Memory B cell (primary cell): ENCODE results near the gene HSD17B2.

Experiments used
- ATAC-seq: fragments of 150-1000 bp; cut with Tn5 transposase; 2 replicates; pipeline ENCODE4 v1.10.0; 2021; ENCODE audit warnings: low read depth, mild to moderate bottlenecking, moderate library complexity
- DNase-seq, 2 donors: peaks; one replicate each; pipeline ENCODE4 v3.0.0; 2022; ENCODE audit warnings: low spot score in 2 of 2
- H3K27ac Mint-ChIP-seq: one replicate; pipeline ENCODE4 v1.8.0; 2022; ENCODE audit warnings: mild to moderate bottlenecking, moderate library complexity, mixed read lengths
- H3K27me3 Mint-ChIP-seq: one replicate; pipeline ENCODE4 v1.8.0; 2022; ENCODE audit warnings: mixed read lengths
- H3K36me3 Mint-ChIP-seq: one replicate; pipeline ENCODE4 v1.8.0; 2022; ENCODE audit warnings: mild to moderate bottlenecking, mixed read lengths
- H3K4me1 Mint-ChIP-seq: one replicate; pipeline ENCODE4 v1.8.0; 2022; ENCODE audit warnings: mixed read lengths
- H3K4me3 Mint-ChIP-seq: one replicate; pipeline ENCODE4 v1.8.0; 2022; ENCODE audit warnings: mild to moderate bottlenecking, moderate library complexity, mixed read lengths
- H3K9me3 Mint-ChIP-seq: one replicate; pipeline ENCODE4 v1.8.0; 2022; ENCODE audit warnings: mixed read lengths

The HSD17B2 gene

DNA sequence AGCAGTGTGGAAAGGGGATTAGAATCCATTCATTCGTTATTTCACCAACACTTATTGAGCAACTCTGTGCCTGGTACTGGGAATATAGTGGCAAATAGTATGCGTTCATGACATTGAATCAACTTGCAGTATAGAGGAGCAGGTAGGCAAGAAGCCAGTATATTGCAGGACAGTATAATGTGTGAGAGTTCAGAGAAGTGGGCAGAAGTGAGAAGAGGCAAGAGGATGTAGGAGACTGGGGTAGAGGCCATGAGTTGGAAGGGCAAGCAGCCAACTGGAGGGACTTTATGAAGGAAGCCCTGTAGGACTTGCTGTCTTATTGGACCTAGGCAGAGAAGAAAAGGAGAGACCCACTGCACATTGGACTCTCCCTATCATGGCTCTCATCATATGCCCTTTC, 12.3 kb downstream of the HSD17B2 start:
- Mint-ChIP-seq H3K4me1 (no peaks in the 10 kb centered on the region), H3K36me3 (no peaks in the 10 kb centered on the region), H3K9me3 (no peaks in the 10 kb centered on the region), H3K27ac (no peak overlapping the region), H3K4me3 (no peak overlapping the region), H3K27me3 (peaks cover 18% of the 10 kb centered on the region)
- DNase-seq = no peak
- ATAC-seq = no peak

DNA sequence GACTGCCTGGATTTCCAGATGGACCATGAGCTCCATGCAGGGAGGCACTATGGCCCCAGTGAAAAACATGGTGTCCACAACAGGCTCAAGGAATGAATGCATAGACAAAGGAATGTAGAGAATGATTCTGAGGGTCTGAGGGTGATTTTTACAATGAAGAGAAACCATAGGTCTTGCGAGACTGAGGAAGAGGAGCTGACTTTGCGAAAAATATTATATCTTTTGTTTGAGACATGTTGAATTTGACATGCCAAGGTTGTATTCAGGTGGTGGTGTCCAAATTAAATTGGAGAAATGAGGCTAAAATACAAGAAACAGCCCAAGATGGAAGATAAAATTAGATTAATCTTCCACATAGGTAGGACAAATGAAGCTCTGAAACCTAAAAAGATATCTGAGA, 12.7 kb downstream of the HSD17B2 start:
- Mint-ChIP-seq H3K9me3 (no peaks in the 10 kb centered on the region), H3K4me1 (no peaks in the 10 kb centered on the region), H3K36me3 (no peaks in the 10 kb centered on the region), H3K27ac (no peak overlapping the region), H3K4me3 (no peak overlapping the region), H3K27me3 (peaks cover 18% of the 10 kb centered on the region)
- ATAC-seq (no peak), DNase-seq (no peak)

GRCh38 chr16:82049484-82049883, 14.4 kb downstream of the HSD17B2 start:
- Mint-ChIP-seq H3K27me3 (peaks cover 20% of the 10 kb centered on the region), H3K36me3 (no peaks in the 10 kb centered on the region), H3K4me1 (no peaks in the 10 kb centered on the region), H3K27ac (no peak overlapping the region), H3K4me3 (no peak overlapping the region), H3K9me3 (no peaks in the 10 kb centered on the region)
- DNase-seq = no peak
- ATAC-seq = no peak

DNA sequence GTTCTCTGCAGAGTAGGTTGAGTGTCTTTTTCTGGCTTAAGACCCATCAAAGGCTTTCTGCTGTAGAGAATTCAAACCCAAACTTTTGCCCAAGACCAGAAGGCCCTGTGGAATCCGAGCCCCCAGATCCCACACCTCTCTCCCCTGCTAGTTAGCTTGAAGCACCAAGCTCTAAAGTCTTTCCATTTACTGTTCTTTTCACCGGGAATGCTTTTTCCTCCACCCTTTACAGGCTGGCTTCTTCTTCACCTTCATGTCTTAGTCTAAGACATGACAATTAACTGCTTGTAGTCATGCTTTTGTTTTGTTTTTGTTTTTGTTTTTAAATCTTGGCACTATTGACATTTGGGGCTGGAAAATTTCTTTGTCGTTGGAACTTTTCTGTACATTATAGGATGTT, 15.5 kb downstream of the HSD17B2 start:
- H3K27me3 Mint-ChIP-seq = peaks cover 25% of the 10 kb centered on the region
- no peak for ATAC-seq

DNA sequence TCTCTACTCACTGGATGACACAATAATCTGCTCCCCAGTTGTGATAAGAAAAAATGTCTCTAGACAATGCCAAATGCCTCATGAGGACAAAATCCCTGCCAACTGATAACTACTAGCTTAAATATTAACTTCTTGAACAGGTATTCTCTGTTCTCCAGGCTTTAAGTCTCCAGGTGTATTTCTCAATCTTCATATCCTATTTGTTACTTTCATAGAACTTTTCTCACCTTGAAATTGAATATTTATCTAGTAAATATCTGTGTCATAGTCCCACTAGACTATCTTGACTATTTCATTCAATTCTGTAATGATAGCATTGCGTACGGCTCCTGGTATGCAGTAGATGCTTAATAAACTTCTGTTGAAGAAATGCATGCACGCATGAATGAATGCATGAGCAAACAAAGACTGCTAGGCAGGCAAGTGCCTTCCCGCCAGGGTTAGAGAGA, 15.9 kb downstream of the HSD17B2 start:
- Mint-ChIP-seq H3K4me1 (no peaks in the 10 kb centered on the region), H3K36me3 (no peaks in the 10 kb centered on the region), H3K4me3 (no peak overlapping the region), H3K27ac (no peak overlapping the region), H3K27me3 (peaks cover 28% of the 10 kb centered on the region), H3K9me3 (no peaks in the 10 kb centered on the region)
- no peak for DNase-seq
- no peak for ATAC-seq

More for the DNA sequence above, 15.5 kb downstream of the HSD17B2 start:
- Mint-ChIP-seq H3K36me3 (no peaks in the 10 kb centered on the region), H3K4me3 (no peak overlapping the region), H3K9me3 (no peaks in the 10 kb centered on the region), H3K27ac (no peak overlapping the region), H3K4me1 (no peaks in the 10 kb centered on the region)
- DNase-seq = no peak

DNA sequence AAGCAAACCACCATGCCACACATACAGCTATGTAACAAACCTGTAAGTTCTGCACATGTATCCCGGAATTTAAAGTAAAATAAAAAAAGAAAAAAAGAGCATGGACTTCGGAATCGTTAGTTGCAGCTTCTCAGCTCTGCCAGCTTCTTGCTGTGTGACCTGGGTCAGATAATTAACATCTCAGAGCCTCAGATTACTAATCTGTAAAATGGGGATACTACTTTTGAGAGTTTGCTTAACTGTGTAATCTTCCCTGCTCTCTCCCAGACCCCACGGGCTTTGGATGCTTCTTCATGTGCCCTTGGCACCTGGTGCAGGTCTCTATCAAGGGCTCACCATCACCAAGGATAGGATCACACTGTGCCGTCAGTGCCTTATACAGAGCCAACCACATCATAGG, 16.6 kb downstream of the HSD17B2 start:
- no peak overlapping the region for H3K4me3 Mint-ChIP-seq
- H3K27ac Mint-ChIP-seq = no peak overlapping the region
- DNase-seq (no peak), ATAC-seq (no peak)
- no peaks in the 10 kb centered on the region for H3K4me1 Mint-ChIP-seq
- H3K36me3 Mint-ChIP-seq = no peaks in the 10 kb centered on the region
- H3K27me3 Mint-ChIP-seq = peaks cover 28% of the 10 kb centered on the region
- H3K9me3 Mint-ChIP-seq = no peaks in the 10 kb centered on the region

GRCh38 chr16:82055117-82055516, 20.1 kb downstream of the HSD17B2 start:
- no peak overlapping the region for H3K27ac Mint-ChIP-seq
- no peaks in the 10 kb centered on the region for H3K4me1 Mint-ChIP-seq
- DNase-seq (no peak), ATAC-seq (no peak)
- H3K36me3 Mint-ChIP-seq = no peaks in the 10 kb centered on the region
- peaks cover 24% of the 10 kb centered on the region for H3K27me3 Mint-ChIP-seq
- H3K4me3 Mint-ChIP-seq = no peak overlapping the region
- H3K9me3 Mint-ChIP-seq = no peaks in the 10 kb centered on the region

DNA sequence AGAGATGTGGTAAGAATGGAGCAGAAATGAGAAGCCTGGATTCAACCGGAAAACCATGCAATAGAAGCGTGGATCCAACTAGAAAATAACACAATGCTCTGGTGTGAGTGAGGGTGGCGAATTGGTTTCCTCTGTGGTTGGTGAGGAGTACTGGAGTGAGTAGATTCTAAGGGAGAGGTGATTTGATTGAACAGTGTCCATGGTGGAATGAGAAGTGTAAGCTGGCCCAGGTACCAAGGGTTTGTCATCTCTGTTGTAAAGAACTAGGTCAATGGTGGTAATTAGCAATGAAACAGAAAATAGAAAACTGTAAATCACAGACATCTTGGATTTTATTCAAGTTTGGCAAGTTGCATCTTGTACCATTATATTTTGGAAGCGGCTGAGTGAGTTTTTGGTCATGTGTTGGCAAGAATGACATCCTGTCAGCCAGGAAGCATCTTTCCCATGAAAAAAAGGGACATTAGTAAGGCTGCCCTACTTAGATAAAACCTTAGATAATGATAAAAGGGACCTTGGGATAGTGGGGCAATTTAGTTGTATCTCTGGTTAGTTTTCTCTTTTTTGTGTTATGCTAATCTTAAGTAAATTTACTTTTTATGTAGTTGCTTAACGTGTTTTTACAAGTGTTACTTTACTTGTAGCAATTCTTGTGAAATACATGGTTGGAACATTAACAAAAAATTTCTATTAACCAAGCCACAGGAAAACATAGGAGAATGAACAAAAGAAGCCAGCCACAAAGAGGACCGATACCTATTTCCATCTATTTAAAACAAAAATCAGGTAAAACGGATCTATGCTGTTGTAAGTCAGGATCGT, 20.9 kb downstream of the HSD17B2 start:
- H3K36me3 Mint-ChIP-seq = no peaks in the 10 kb centered on the region
- H3K4me1 Mint-ChIP-seq = no peaks in the 10 kb centered on the region
- peaks cover 23% of the 10 kb centered on the region for H3K27me3 Mint-ChIP-seq
- no peak for DNase-seq
- ATAC-seq = no peak
- H3K27ac Mint-ChIP-seq = no peak overlapping the region
- H3K4me3 Mint-ChIP-seq = no peak overlapping the region
- no peaks in the 10 kb centered on the region for H3K9me3 Mint-ChIP-seq

DNA sequence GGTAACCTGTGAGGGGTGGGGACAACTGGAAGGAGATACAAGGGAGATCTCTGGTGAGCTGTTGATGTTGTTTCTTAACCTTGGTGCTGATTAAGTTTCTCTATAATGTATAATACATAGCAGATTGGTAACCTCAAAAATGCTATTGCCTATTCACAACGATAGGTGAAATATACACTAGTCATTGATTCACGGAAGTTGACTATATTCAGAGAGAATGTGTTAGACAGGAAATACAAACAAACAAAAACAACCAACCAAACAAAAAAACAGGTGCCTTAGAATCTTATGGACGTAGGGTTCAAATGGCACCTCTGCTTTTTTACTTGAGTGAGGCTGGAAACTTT, 21.5 kb downstream of the HSD17B2 start:
- no peak overlapping the region for H3K27ac Mint-ChIP-seq
- H3K36me3 Mint-ChIP-seq = no peaks in the 10 kb centered on the region
- no peak overlapping the region for H3K4me3 Mint-ChIP-seq
- ATAC-seq = no peak
- no peak for DNase-seq
- no peaks in the 10 kb centered on the region for H3K4me1 Mint-ChIP-seq
- H3K27me3 Mint-ChIP-seq = peaks cover 20% of the 10 kb centered on the region
- H3K9me3 Mint-ChIP-seq = no peaks in the 10 kb centered on the region

- no peak for DNase-seq
- Mint-ChIP-seq H3K27ac (no peak overlapping the region), H3K4me3 (no peak overlapping the region), H3K9me3 (no peaks in the 10 kb centered on the region), H3K27me3 (peaks cover 21% of the 10 kb centered on the region), H3K36me3 (no peaks in the 10 kb centered on the region), H3K4me1 (no peaks in the 10 kb centered on the region)
- no peak for ATAC-seq
Measured at GRCh38 chr16:82059161-82059982, 24.3 kb downstream of the HSD17B2 start.

DNA sequence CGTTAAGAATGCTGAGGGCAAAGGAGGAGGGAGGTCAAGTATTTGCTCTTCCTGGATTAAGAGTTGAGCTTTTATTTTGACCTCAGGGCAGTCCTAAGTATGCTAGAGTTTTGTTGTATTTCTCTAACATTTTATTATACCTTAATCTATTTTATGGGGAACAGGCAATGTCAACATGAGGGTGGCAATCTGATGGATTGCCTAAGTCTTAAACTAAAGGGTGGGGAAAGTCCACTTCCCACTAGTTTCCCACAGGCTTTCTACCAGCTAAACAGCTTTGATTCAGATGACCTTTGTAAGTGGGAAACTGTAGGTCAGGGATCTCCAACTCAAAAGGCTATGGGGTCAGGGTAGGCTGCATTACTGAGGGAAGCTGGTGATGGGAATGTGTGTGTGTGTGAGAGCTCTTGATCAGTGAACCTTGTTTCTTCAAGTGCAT, 24.9 kb downstream of the HSD17B2 start:
- Mint-ChIP-seq H3K27me3 (peaks cover 21% of the 10 kb centered on the region), H3K4me3 (no peak overlapping the region), H3K27ac (no peak overlapping the region), H3K9me3 (no peaks in the 10 kb centered on the region), H3K36me3 (no peaks in the 10 kb centered on the region), H3K4me1 (no peaks in the 10 kb centered on the region)
- ATAC-seq = no peak
- DNase-seq = no peak

DNA sequence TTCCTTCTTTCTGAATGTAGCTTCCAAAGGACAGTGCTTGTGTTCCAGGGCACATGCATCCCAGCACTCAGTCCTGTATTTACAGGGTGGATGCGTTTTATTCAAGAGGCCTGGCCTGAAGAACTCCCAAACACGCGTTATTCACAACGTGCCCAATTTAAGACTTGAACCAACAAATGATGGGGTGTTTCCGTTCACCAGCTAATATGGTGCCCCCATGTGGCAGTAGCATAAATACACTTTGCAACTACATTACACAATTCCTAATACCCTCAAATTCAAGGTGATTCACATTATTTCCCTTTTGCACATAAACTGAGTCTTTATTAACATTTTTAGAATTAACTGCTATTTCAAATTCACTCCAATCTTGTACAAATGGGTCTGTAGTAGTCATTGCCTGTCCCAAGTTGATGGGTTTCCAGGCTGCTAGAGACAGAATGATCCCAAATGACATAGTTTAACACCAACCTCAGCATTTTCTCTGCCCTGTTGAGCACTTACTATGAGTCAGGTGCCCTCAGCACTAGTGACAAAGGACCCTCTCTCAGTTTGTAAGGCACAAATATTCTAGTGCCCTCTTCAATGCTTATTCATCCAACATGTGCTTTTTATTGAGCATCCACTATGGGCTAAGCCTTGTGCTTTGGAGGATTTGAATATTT, 26.9 kb downstream of the HSD17B2 start:
- peak in 1 of 2 donors; percentile 4 for DNase-seq
- Mint-ChIP-seq H3K4me1 (no peaks in the 10 kb centered on the region), H3K27ac (no peak overlapping the region), H3K36me3 (no peaks in the 10 kb centered on the region), H3K27me3 (peaks cover 13% of the 10 kb centered on the region), H3K4me3 (no peak overlapping the region), H3K9me3 (no peaks in the 10 kb centered on the region)
- peak; percentile 34 for ATAC-seq

DNA sequence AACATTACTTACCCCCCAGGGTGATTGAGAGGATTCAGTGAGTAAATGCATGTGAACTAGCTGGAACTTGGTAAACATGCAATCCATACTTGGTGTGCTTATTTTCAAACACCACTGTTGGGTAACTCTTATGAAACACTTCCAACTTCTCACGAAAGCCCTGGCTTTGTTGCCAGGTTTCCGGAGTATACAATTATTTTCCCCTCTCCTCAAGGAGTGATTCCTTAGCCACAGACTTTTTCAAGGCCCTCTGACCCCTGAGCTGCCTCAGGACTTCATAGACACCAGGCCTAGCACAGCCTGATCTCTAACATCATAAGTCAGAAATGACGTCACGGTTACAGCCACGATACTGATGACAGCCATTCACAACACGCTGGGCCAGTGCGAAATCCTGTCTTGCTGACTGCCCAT, 27.6 kb downstream of the HSD17B2 start:
- Mint-ChIP-seq H3K27ac (no peak overlapping the region), H3K36me3 (no peaks in the 10 kb centered on the region), H3K9me3 (no peaks in the 10 kb centered on the region), H3K27me3 (peaks cover 10% of the 10 kb centered on the region), H3K4me1 (no peaks in the 10 kb centered on the region), H3K4me3 (no peak overlapping the region)
- ATAC-seq (no peak), DNase-seq (no peak)

GRCh38 chr16:82063456-82064082, 28.5 kb downstream of the HSD17B2 start:
- Mint-ChIP-seq H3K9me3 (no peaks in the 10 kb centered on the region), H3K27ac (no peak overlapping the region), H3K36me3 (no peaks in the 10 kb centered on the region), H3K4me3 (no peak overlapping the region), H3K4me1 (no peaks in the 10 kb centered on the region), H3K27me3 (peaks cover 12% of the 10 kb centered on the region)
- no peak for ATAC-seq
- no peak for DNase-seq
